GM18511 (cell line): ENCODE measurements around the gene FCGR1A.
"Not testable (repeated sequence)": the region's sequence is repeated elsewhere in the genome, so short reads cannot be mapped to it uniquely, and the experiment has no call there.

Experiments used
- ATAC-seq: cut with Tn5 transposase; IDR thresholded peaks from one replicate; pipeline ENCODE4 v1.9.1; 2021; ENCODE audit warnings: mild to moderate bottlenecking, moderate library complexity; ENCODE audit not compliant: unreplicated experiment

Gene FCGR1A

GRCh38 chr1:149775510-149776147 lies 6.9 kb upstream of the FCGR1A start:
- not testable (repeated sequence) for ATAC-seq

- not testable (repeated sequence) for ATAC-seq
These were observed 5.4 kb upstream of the FCGR1A start for GRCh38 chr1:149777084-149777483.

GRCh38 chr1:149778313-149778712 lies 4.2 kb upstream of the FCGR1A start:
- ATAC-seq = not testable (repeated sequence)

- not testable (repeated sequence) for ATAC-seq
These were observed 995 bp upstream of the FCGR1A start for GRCh38 chr1:149781413-149781984.

- ATAC-seq = not testable (repeated sequence)
These were observed 795 bp downstream of the FCGR1A start for GRCh38 chr1:149783289-149783688.

- ATAC-seq = not testable (repeated sequence)
These were observed 1.4 kb downstream of the FCGR1A start for GRCh38 chr1:149783868-149784267.

- ATAC-seq = not testable (repeated sequence)
These were observed 5.4 kb downstream of the FCGR1A start for GRCh38 chr1:149787688-149788451.

- ATAC-seq = peak; percentile 78
These were observed 10.0 kb downstream of the FCGR1A start for GRCh38 chr1:149792502-149792901.

- peak; percentile 94 for ATAC-seq
These were observed 10.5 kb downstream of the FCGR1A start for GRCh38 chr1:149792912-149793515.

GRCh38 chr1:149793885-149794284 lies 11.4 kb downstream of the FCGR1A start:
- ATAC-seq = not testable (repeated sequence)

GRCh38 chr1:149801628-149802027 lies 19.1 kb downstream of the FCGR1A start:
- not testable (repeated sequence) for ATAC-seq

- ATAC-seq = not testable (repeated sequence)
These were observed 22.1 kb downstream of the FCGR1A start for GRCh38 chr1:149804417-149805080.

- not testable (repeated sequence) for ATAC-seq
These were observed 28.4 kb downstream of the FCGR1A start for GRCh38 chr1:149810697-149811405.

GRCh38 chr1:149811514-149811889 lies 29.0 kb downstream of the FCGR1A start:
- ATAC-seq = peak; percentile 26

GRCh38 chr1:149811890-149812829 lies 29.7 kb downstream of the FCGR1A start:
- ATAC-seq = peak; percentile 80

- ATAC-seq = peak; percentile 42
These were observed 30.7 kb downstream of the FCGR1A start for GRCh38 chr1:149812893-149813801.

GRCh38 chr1:149820387-149820786 lies 37.9 kb downstream of the FCGR1A start:
- not testable (repeated sequence) for ATAC-seq

- not testable (repeated sequence) for ATAC-seq
These were observed 44.1 kb downstream of the FCGR1A start for GRCh38 chr1:149826555-149826954.
